HG02885 (cell line): ENCODE results near the gene CYP11A1.

Experiments used
- ATAC-seq: cut with Tn5 transposase; IDR thresholded peaks from one replicate; pipeline ENCODE4 v1.9.1; 2021; ENCODE audit warnings: mild to moderate bottlenecking; ENCODE audit not compliant: unreplicated experiment, poor library complexity

Gene CYP11A1

GRCh38 chr15:74332011-74332410 is 35.4 kb downstream of the CYP11A1 start:
- ATAC-seq, result no peak

GRCh38 chr15:74330861-74331408 is 36.5 kb downstream of the CYP11A1 start:
- ATAC-seq, result no peak

- ATAC-seq, result no peak
Measured at GRCh38 chr15:74328331-74329056, 39.0 kb downstream of the CYP11A1 start.

GRCh38 chr15:74327756-74328155 is 39.7 kb downstream of the CYP11A1 start:
- no peak for ATAC-seq

- no peak for ATAC-seq
Measured at GRCh38 chr15:74326746-74327145, 40.7 kb downstream of the CYP11A1 start.

GRCh38 chr15:74324714-74325113 is 42.7 kb downstream of the CYP11A1 start:
- ATAC-seq, result no peak

GRCh38 chr15:74322558-74323180 is 44.8 kb downstream of the CYP11A1 start:
- ATAC-seq, result no peak

- ATAC-seq, result no peak
Measured at GRCh38 chr15:74320352-74321247, 46.8 kb downstream of the CYP11A1 start.

- no peak for ATAC-seq
Measured at GRCh38 chr15:74319596-74320351, 47.7 kb downstream of the CYP11A1 start.

- no peak for ATAC-seq
Measured at GRCh38 chr15:74319138-74319460, 48.3 kb downstream of the CYP11A1 start.

GRCh38 chr15:74318376-74319137 is 48.9 kb downstream of the CYP11A1 start:
- no peak for ATAC-seq

- no peak for ATAC-seq
Measured at GRCh38 chr15:74317820-74318375, 49.5 kb downstream of the CYP11A1 start.

GRCh38 chr15:74316141-74316540 is 51.3 kb downstream of the CYP11A1 start:
- ATAC-seq, result no peak

GRCh38 chr15:74315626-74316025 is 51.8 kb downstream of the CYP11A1 start:
- ATAC-seq, result no peak

GRCh38 chr15:74314795-74315438 is 52.5 kb downstream of the CYP11A1 start:
- no peak for ATAC-seq

- ATAC-seq, result no peak
Measured at GRCh38 chr15:74313889-74314288, 53.6 kb downstream of the CYP11A1 start.

- no peak for ATAC-seq
Measured at GRCh38 chr15:74312445-74313007, 54.9 kb downstream of the CYP11A1 start.

GRCh38 chr15:74311734-74312444 is 55.6 kb downstream of the CYP11A1 start:
- ATAC-seq, result no peak
